Cortex of kidney (tissue), 1 donor: ENCODE data around the gene CACTIN.
"Not testable (repeated sequence)": the region's sequence is repeated elsewhere in the genome, so short reads cannot be mapped to it uniquely, and the experiment has no call there.

Source experiments
- DNase-seq: peaks from one replicate; lab custom pipeline; 2025; lab: John Stamatoyannopoulos, UW

CACTIN gene

GRCh38 chr19:3586707-3587346 lies 39.8 kb downstream of the CACTIN start:
- DNase-seq: no peak

GRCh38 chr19:3586127-3586626 lies 40.4 kb downstream of the CACTIN start:
- no peak for DNase-seq

- no peak for DNase-seq
Observed at GRCh38 chr19:3585301-3586126, 41.1 kb downstream of the CACTIN start, which contains the start of gene GIPC3. GIPC3 (plus strand) TSS chr19:3585478; CDS start chr19:3585598, 120 bp downstream.

- not testable (repeated sequence) for DNase-seq
Observed at GRCh38 chr19:3584036-3584802, 42.4 kb downstream of the CACTIN start.

- DNase-seq: not testable (repeated sequence)
Observed at GRCh38 chr19:3581792-3582191, 44.8 kb downstream of the CACTIN start.

GRCh38 chr19:3580156-3580934 lies 46.2 kb downstream of the CACTIN start:
- no peak for DNase-seq

GRCh38 chr19:3578390-3578789 lies 48.2 kb downstream of the CACTIN start:
- no peak for DNase-seq

GRCh38 chr19:3577723-3578344 lies 48.8 kb downstream of the CACTIN start:
- no peak for DNase-seq

GRCh38 chr19:3576696-3577443 lies 49.7 kb downstream of the CACTIN start:
- no peak for DNase-seq

- DNase-seq: no peak
Observed at GRCh38 chr19:3575949-3576673, 50.5 kb downstream of the CACTIN start.

GRCh38 chr19:3575260-3575741 lies 51.3 kb downstream of the CACTIN start:
- DNase-seq: no peak

- DNase-seq: no peak
Observed at GRCh38 chr19:3573858-3574637, 52.5 kb downstream of the CACTIN start.

GRCh38 chr19:3573162-3573857 lies 53.3 kb downstream of the CACTIN start:
- DNase-seq: no peak

- DNase-seq: no peak
Observed at GRCh38 chr19:3572855-3573161, 53.8 kb downstream of the CACTIN start, which contains the start of gene HMG20B. HMG20B (plus strand) TSS chr19:3572944; CDS start chr19:3573310, 366 bp downstream.

- DNase-seq: no peak
Observed at GRCh38 chr19:3572132-3572854, 54.3 kb downstream of the CACTIN start.

GRCh38 chr19:3570606-3571011 lies 56.0 kb downstream of the CACTIN start:
- DNase-seq: no peak

GRCh38 chr19:3570042-3570441 lies 56.5 kb downstream of the CACTIN start:
- not testable (repeated sequence) for DNase-seq
